Uterus (tissue), 2 donors: Measurements from ENCODE around the gene CELA2B.

Experiments
- CTCF ChIP-seq, 4 experiments: fragments of 200-600 bp in 2 of 4; fragments of 450-650 bp in 2 of 4; sonication (generic) in 2 of 4; IDR thresholded peaks; one replicate each; pipeline ENCODE4 v1.5.1; 2016 to 2019; ENCODE audit warnings: antibody characterized with exemption in 4 of 4, mild to moderate bottlenecking in 2 of 4, moderate library complexity in 1 of 4
- POLR2A ChIP-seq, 2 donors: fragments of 450-650 bp; IDR thresholded peaks; one replicate each; pipeline ENCODE4 v1.6.1; 2016; ENCODE audit warnings: antibody characterized with exemption in 2 of 2, mild to moderate bottlenecking in 1 of 2, moderate library complexity in 1 of 2

GRCh38 chr1:15489052-15489736 is 13.3 kb downstream of the CELA2B start:
- no peak for TF ChIP-seq POLR2A (IDR thresholded peaks at IDR 0.05)
- TF ChIP-seq CTCF (IDR thresholded peaks at IDR 0.05): no peak
